ENCODE results near the gene ISL2. TPM values are rescaled to one million over a fixed set of nuclear protein-coding genes. Genes with fewer than 3 reads are reported as not detected.

The ISL2 gene
- total and polyA plus RNA-seq, 3 donors from 2014 or later = 0.88 to 4.2 (median 3.5) TPM

GRCh38 chr15:76345880-76346668, 9.5 kb downstream of the ISL2 start:
- WGBS, 2 donors = 8 to 22% methylated on average over 25 to 65 of the region's 65 CpGs
- Histone ChIP-seq H3K9me3 (no peaks in the 10 kb centered on the region), H3K4me3 (peak overlapping the region; percentile 19 to 46), H3K4me1 (peaks cover under 1% of the 10 kb centered on the region), H3K27ac (no peak overlapping the region), H3K27me3 (no peaks in the 10 kb centered on the region), H3K36me3 (ENCODE audit: low read depth, missing control alignments) (no peaks in the 10 kb centered on the region)
- TF ChIP-seq POLR2A (IDR thresholded peaks at IDR 0.05) (no peak), CTCF (IDR thresholded peaks at IDR 0.05) (no peak)
- DNase-seq = no peak
- intact Hi-C loops (cut with DNase I; ENCODE audit: low total_unique reads) = no loop called here

GRCh38 chr15:76346669-76347481, 10.3 kb downstream of the ISL2 start:
- Histone ChIP-seq H3K4me1 (no peaks in the 10 kb centered on the region), H3K27ac (no peak overlapping the region), H3K27me3 (no peaks in the 10 kb centered on the region), H3K4me3 (peak overlapping the region; percentile 19 to 46), H3K36me3 (ENCODE audit: low read depth, missing control alignments) (no peaks in the 10 kb centered on the region), H3K9me3 (no peaks in the 10 kb centered on the region)
- TF ChIP-seq POLR2A (IDR thresholded peaks at IDR 0.05) (no peak), CTCF (IDR thresholded peaks at IDR 0.05) (no peak)
- WGBS, 2 donors = 24 to 25% methylated on average over 51 to 54 of the region's 74 CpGs
- intact Hi-C loops (cut with DNase I; ENCODE audit: low total_unique reads) = no loop called here
- DNase-seq = no peak

GRCh38 chr15:76347482-76348055, 11.0 kb downstream of the ISL2 start:
- TF ChIP-seq CTCF (IDR thresholded peaks at IDR 0.05) (no peak), POLR2A (IDR thresholded peaks at IDR 0.05) (no peak)
- intact Hi-C loops (cut with DNase I; ENCODE audit: low total_unique reads) = no loop called here
- no peak for DNase-seq
- Histone ChIP-seq H3K27ac (no peak overlapping the region), H3K27me3 (no peaks in the 10 kb centered on the region), H3K4me1 (no peaks in the 10 kb centered on the region), H3K36me3 (ENCODE audit: low read depth, missing control alignments) (no peaks in the 10 kb centered on the region), H3K9me3 (no peaks in the 10 kb centered on the region), H3K4me3 (peak overlapping the region; percentile 19 to 46)
- WGBS, 2 donors = 69 to 78% methylated on average over 13 of the region's 13 CpGs

GRCh38 chr15:76349301-76350070, 12.9 kb downstream of the ISL2 start:
- no peak overlapping the region for H3K27ac ChIP-seq
- no peak for DNase-seq
- H3K36me3 ChIP-seq (ENCODE audit: low read depth, missing control alignments) = no peaks in the 10 kb centered on the region
- H3K4me3 ChIP-seq = no peak overlapping the region
- intact Hi-C loops (cut with DNase I; ENCODE audit: low total_unique reads) = no loop called here
- WGBS, 2 donors = 84 to 95% methylated on average over 1 of the region's 1 CpG
- H3K27me3 ChIP-seq = no peaks in the 10 kb centered on the region
- no peaks in the 10 kb centered on the region for H3K4me1 ChIP-seq
- no peaks in the 10 kb centered on the region for H3K9me3 ChIP-seq
- no peak for TF ChIP-seq POLR2A (IDR thresholded peaks at IDR 0.05)
- TF ChIP-seq CTCF (IDR thresholded peaks at IDR 0.05) = no peak

Measured in testis (tissue), 3 donors.